Muscle layer of duodenum (tissue), 2 donors: ENCODE measurements around the gene INSRR.

Source experiments
- H3K27ac ChIP-seq: one replicate; pipeline ENCODE4 v1.7.0; 2013; ENCODE audit warnings: mild to moderate bottlenecking, low read length
- H3K27me3 ChIP-seq: one replicate; pipeline ENCODE4 v1.7.0; 2013; ENCODE audit warnings: low read depth, mild to moderate bottlenecking, control low read depth, low read length
- H3K36me3 ChIP-seq, 2 donors: one replicate each; pipeline ENCODE4 v1.7.0; 2013; ENCODE audit warnings: low read length in 2 of 2, control low read depth in 1 of 2, mild to moderate bottlenecking in 1 of 2; ENCODE audit not compliant: insufficient read depth in 2 of 2, control insufficient read depth in 1 of 2
- H3K4me1 ChIP-seq, 2 donors: one replicate each; pipeline ENCODE4 v1.7.0; 2013; ENCODE audit warnings: low read length in 2 of 2, mild to moderate bottlenecking in 2 of 2, control low read depth in 1 of 2, moderate library complexity in 1 of 2; ENCODE audit not compliant: insufficient read depth in 2 of 2, control insufficient read depth in 1 of 2
- H3K4me3 ChIP-seq, 2 donors: one replicate each; pipeline ENCODE4 v1.7.0; 2013; ENCODE audit warnings: low read length in 2 of 2, low read depth in 1 of 2, mild to moderate bottlenecking in 1 of 2
- H3K9me3 ChIP-seq, 2 donors: one replicate each; pipeline ENCODE4 v1.7.0; 2013; ENCODE audit warnings: low read length in 2 of 2, control low read depth in 1 of 2, mild to moderate bottlenecking in 1 of 2; ENCODE audit not compliant: control insufficient read depth in 1 of 2
- donor health status: healthy.

Gene INSRR

GRCh38 chr1:156881101-156881500, 22.2 kb upstream of the INSRR start:
- Histone ChIP-seq H3K4me1 (no peaks in the 10 kb centered on the region), H3K4me3 (no peak overlapping the region), H3K9me3 (no peaks in the 10 kb centered on the region), H3K27ac (no peak overlapping the region), H3K27me3 (peaks cover 6% of the 10 kb centered on the region), H3K36me3 (no peaks in the 10 kb centered on the region)

GRCh38 chr1:156880473-156880872, 21.6 kb upstream of the INSRR start:
- no peaks in the 10 kb centered on the region for H3K36me3 ChIP-seq
- H3K4me3 ChIP-seq, result no peak overlapping the region
- peaks cover 6% of the 10 kb centered on the region for H3K27me3 ChIP-seq
- no peak overlapping the region for H3K27ac ChIP-seq
- no peaks in the 10 kb centered on the region for H3K9me3 ChIP-seq
- no peaks in the 10 kb centered on the region for H3K4me1 ChIP-seq

- H3K4me1 ChIP-seq, result no peaks in the 10 kb centered on the region
- H3K36me3 ChIP-seq, result no peaks in the 10 kb centered on the region
- no peaks in the 10 kb centered on the region for H3K9me3 ChIP-seq
- peaks cover 6% of the 10 kb centered on the region for H3K27me3 ChIP-seq
- H3K4me3 ChIP-seq, result no peak overlapping the region
- no peak overlapping the region for H3K27ac ChIP-seq
Measured at GRCh38 chr1:156879876-156880275, 21.0 kb upstream of the INSRR start.

- Histone ChIP-seq H3K27me3 (no peaks in the 10 kb centered on the region), H3K4me1 (no peaks in the 10 kb centered on the region)
Measured at GRCh38 chr1:156877433-156878170, 18.7 kb upstream of the INSRR start.

GRCh38 chr1:156876281-156876680, 17.4 kb upstream of the INSRR start:
- Histone ChIP-seq H3K4me1 (no peaks in the 10 kb centered on the region), H3K27me3 (no peaks in the 10 kb centered on the region), H3K9me3 (no peaks in the 10 kb centered on the region), H3K36me3 (no peaks in the 10 kb centered on the region), H3K4me3 (no peak overlapping the region), H3K27ac (no peak overlapping the region)

More at GRCh38 chr1:156877433-156878170, 18.7 kb upstream of the INSRR start:
- H3K9me3 ChIP-seq, result no peaks in the 10 kb centered on the region
- H3K4me3 ChIP-seq, result no peak overlapping the region
- no peak overlapping the region for H3K27ac ChIP-seq
- H3K36me3 ChIP-seq, result no peaks in the 10 kb centered on the region

- no peaks in the 10 kb centered on the region for H3K27me3 ChIP-seq
- no peak overlapping the region for H3K4me3 ChIP-seq
- no peaks in the 10 kb centered on the region for H3K4me1 ChIP-seq
- H3K36me3 ChIP-seq, result no peaks in the 10 kb centered on the region
- H3K27ac ChIP-seq, result no peak overlapping the region
- H3K9me3 ChIP-seq, result no peaks in the 10 kb centered on the region
Measured at GRCh38 chr1:156875341-156875615, 16.4 kb upstream of the INSRR start.

- H3K4me1 ChIP-seq, result no peaks in the 10 kb centered on the region
- H3K36me3 ChIP-seq, result no peaks in the 10 kb centered on the region
- no peaks in the 10 kb centered on the region for H3K27me3 ChIP-seq
- H3K27ac ChIP-seq, result no peak overlapping the region
- no peak overlapping the region for H3K4me3 ChIP-seq
- no peaks in the 10 kb centered on the region for H3K9me3 ChIP-seq
Measured at GRCh38 chr1:156874572-156875340, 15.8 kb upstream of the INSRR start.

- no peak overlapping the region for H3K4me3 ChIP-seq
- no peaks in the 10 kb centered on the region for H3K36me3 ChIP-seq
- H3K27ac ChIP-seq, result no peak overlapping the region
- no peaks in the 10 kb centered on the region for H3K4me1 ChIP-seq
- H3K9me3 ChIP-seq, result no peaks in the 10 kb centered on the region
- H3K27me3 ChIP-seq, result no peaks in the 10 kb centered on the region
Measured at GRCh38 chr1:156874142-156874541, 15.2 kb upstream of the INSRR start.

GRCh38 chr1:156873659-156874058, 14.7 kb upstream of the INSRR start:
- H3K36me3 ChIP-seq, result no peaks in the 10 kb centered on the region
- H3K9me3 ChIP-seq, result no peaks in the 10 kb centered on the region
- no peak overlapping the region for H3K4me3 ChIP-seq
- no peaks in the 10 kb centered on the region for H3K27me3 ChIP-seq
- no peak overlapping the region for H3K27ac ChIP-seq
- no peaks in the 10 kb centered on the region for H3K4me1 ChIP-seq

- H3K27ac ChIP-seq, result no peak overlapping the region
- no peak overlapping the region for H3K4me3 ChIP-seq
- peaks cover 11% of the 10 kb centered on the region for H3K27me3 ChIP-seq
- no peaks in the 10 kb centered on the region for H3K4me1 ChIP-seq
- H3K36me3 ChIP-seq, result no peaks in the 10 kb centered on the region
- H3K9me3 ChIP-seq, result no peaks in the 10 kb centered on the region
Measured at GRCh38 chr1:156869455-156869854, 10.5 kb upstream of the INSRR start.

GRCh38 chr1:156868341-156868740, 9.4 kb upstream of the INSRR start:
- Histone ChIP-seq H3K27ac (no peak overlapping the region), H3K27me3 (peaks cover 17% of the 10 kb centered on the region), H3K36me3 (no peaks in the 10 kb centered on the region), H3K9me3 (no peaks in the 10 kb centered on the region), H3K4me3 (no peak overlapping the region), H3K4me1 (no peaks in the 10 kb centered on the region)
